ENCODE results near the gene HIVEP2. TPM values are rescaled to one million over a fixed set of nuclear protein-coding genes. Genes with fewer than 3 reads are reported as not detected.

Gene HIVEP2
- total and polyA plus RNA-seq, 2 of the 4 experiments (the other 2 are of a cell fraction): 4.3 to 11.3 TPM

DNA sequence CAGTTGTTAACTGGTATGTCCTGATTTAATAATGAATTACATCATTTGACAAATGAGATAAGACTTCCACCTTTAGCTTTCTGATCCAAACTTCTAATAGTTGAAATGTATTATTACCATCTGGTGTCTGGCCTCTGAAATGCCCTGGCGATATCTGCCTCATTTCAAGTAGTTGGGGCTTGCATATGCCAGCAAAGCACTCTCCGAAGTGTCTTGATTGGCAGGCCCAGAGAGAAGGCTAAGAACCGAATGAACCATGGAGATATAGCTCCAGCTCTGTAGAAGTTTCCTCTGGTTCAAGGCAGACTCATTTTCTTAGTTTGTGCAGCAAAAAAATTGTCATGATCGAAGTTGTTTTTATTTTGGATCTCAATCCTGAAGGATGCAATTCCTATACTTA, 13.4 kb upstream of the HIVEP2 start:
- Histone ChIP-seq H3K56ac (ENCODE audit: extremely low read depth, insufficient read depth, low read length) (no peak overlapping the region), H4K20me1 (ENCODE audit: insufficient read depth, low read length) (no peaks in the 10 kb centered on the region), H3K4me1 (ENCODE audit: control insufficient read depth, insufficient read depth, low read length) (no peaks in the 10 kb centered on the region), H3K23ac (ENCODE audit: low read depth, low read length) (no peak overlapping the region), H2AFZ (replicated peaks; ENCODE audit: low read length, poor library complexity) (no peak overlapping the region), H3K9me1 (ENCODE audit: insufficient read depth, low read length) (no peaks in the 10 kb centered on the region), H4K5ac (ENCODE audit: low read depth, low read length) (no peak overlapping the region), H2BK120ac (ENCODE audit: low read depth, low read length) (no peak overlapping the region), H3K14ac (replicated peaks; ENCODE audit: low read depth, low read length) (no peak overlapping the region), H2BK15ac (ENCODE audit: low read depth, low read length) (no peak overlapping the region), H3K9ac (ENCODE audit: low read depth, low read length) (no peak overlapping the region), H3K9me3 (ENCODE audit: control insufficient read depth, insufficient read depth, low read length) (no peaks in the 10 kb centered on the region), H3K18ac (ENCODE audit: low read depth, low read length) (no peak overlapping the region), H3K79me1 (ENCODE audit: low read depth in 1 of 2, low read length in 2 of 2) (no peaks in the 10 kb centered on the region), H2AK5ac (ENCODE audit: low read depth, low read length) (no peak overlapping the region), H3K4me3 (ENCODE audit: insufficient read depth, low read depth, low read length) (no peak overlapping the region), H3K27me3 (ENCODE audit: control insufficient read depth, insufficient read depth, low read length) (no peaks in the 10 kb centered on the region), H3K36me3 (ENCODE audit: control insufficient read depth, insufficient read depth, low read length) (no peaks in the 10 kb centered on the region), H2BK5ac (ENCODE audit: low read depth, low read length, poor library complexity, severe bottlenecking) (no peak overlapping the region), H4K8ac (ENCODE audit: low read depth in 2 of 2, low read length in 2 of 2) (no peak overlapping the region), H4K91ac (ENCODE audit: insufficient read depth, low read depth, low read length) (no peak overlapping the region), H3K4ac (ENCODE audit: low read depth, low read length) (no peak overlapping the region), H2BK20ac (ENCODE audit: low read depth, low read length) (no peak overlapping the region), H3K27ac (ENCODE audit: insufficient read depth, low read length) (no peak overlapping the region), H3K4me2 (ENCODE audit: low read depth, low read length) (no peak overlapping the region), H2AK9ac (replicated peaks; ENCODE audit: low read depth, low read length, poor library complexity) (no peak overlapping the region)
- dilution Hi-C loops (cut with HindIII; ENCODE audit: low sequenced_read_pairs, unreplicated experiment): no loop called here
- ChIA-PET POLR2A (ENCODE audit: unreplicated experiment) (no interaction called here), CTCF (no interaction called here)
- TF ChIP-seq RCOR1 (IDR thresholded peaks at IDR 0.05; ENCODE audit: insufficient replicate concordance, low read length): no peak
- no peak for TF ChIP-seq NFE2L2 (IDR thresholded peaks at IDR 0.05; ENCODE audit: low read depth, low read length)
- TF ChIP-seq RFX5 (IDR thresholded peaks at IDR 0.05; ENCODE audit: low read depth, low read length): no peak
- no peak for TF ChIP-seq CHD1 (IDR thresholded peaks at IDR 0.05; ENCODE audit: low read depth, low read length)
- TF ChIP-seq SMC3 (IDR thresholded peaks at IDR 0.05; ENCODE audit: low read depth, low read length): no peak
- no peak for TF ChIP-seq CEBPB (IDR thresholded peaks at IDR 0.05; ENCODE audit: low read depth, low read length)
- no peak for TF ChIP-seq BHLHE40 (IDR thresholded peaks at IDR 0.05; ENCODE audit: low read depth, low read length)
- no peak for TF ChIP-seq MXI1 (IDR thresholded peaks at IDR 0.05; ENCODE audit: borderline replicate concordance, low read depth, low read length)
- TF ChIP-seq MAFK (IDR thresholded peaks at IDR 0.05; ENCODE audit: low read depth, low read length): no peak
- TF ChIP-seq MAZ (IDR thresholded peaks at IDR 0.05; ENCODE audit: borderline replicate concordance, low read depth, low read length): no peak
- TF ChIP-seq POLR2A (IDR thresholded peaks at IDR 0.05; ENCODE audit: low read depth, low read length): no peak
- TF ChIP-seq FOS (IDR thresholded peaks at IDR 0.05; ENCODE audit: low read depth, low read length): no peak
- no peak for TF ChIP-seq RAD21 (IDR thresholded peaks at IDR 0.05; ENCODE audit: low read length)
- TF ChIP-seq, protein P1, sequence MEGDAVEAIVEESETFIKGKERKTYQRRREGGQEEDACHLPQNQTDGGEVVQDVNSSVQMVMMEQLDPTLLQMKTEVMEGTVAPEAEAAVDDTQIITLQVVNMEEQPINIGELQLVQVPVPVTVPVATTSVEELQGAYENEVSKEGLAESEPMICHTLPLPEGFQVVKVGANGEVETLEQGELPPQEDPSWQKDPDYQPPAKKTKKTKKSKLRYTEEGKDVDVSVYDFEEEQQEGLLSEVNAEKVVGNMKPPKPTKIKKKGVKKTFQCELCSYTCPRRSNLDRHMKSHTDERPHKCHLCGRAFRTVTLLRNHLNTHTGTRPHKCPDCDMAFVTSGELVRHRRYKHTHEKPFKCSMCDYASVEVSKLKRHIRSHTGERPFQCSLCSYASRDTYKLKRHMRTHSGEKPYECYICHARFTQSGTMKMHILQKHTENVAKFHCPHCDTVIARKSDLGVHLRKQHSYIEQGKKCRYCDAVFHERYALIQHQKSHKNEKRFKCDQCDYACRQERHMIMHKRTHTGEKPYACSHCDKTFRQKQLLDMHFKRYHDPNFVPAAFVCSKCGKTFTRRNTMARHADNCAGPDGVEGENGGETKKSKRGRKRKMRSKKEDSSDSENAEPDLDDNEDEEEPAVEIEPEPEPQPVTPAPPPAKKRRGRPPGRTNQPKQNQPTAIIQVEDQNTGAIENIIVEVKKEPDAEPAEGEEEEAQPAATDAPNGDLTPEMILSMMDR (conservative IDR thresholded peaks at IDR 0.05; ENCODE audit: low read depth, low read length): no peak
- no peak for TF ChIP-seq ELK1 (IDR thresholded peaks at IDR 0.05; ENCODE audit: borderline replicate concordance, low read depth, low read length)
- TF ChIP-seq USF2 (IDR thresholded peaks at IDR 0.05; ENCODE audit: low read depth, low read length): no peak
- intact Hi-C loops (cut with micrococcal nuclease): no loop called here
- in situ Hi-C loops (cut with MboI; ENCODE audit: low sequenced_read_pairs): no loop called here
- DNase-seq: no peak
- ATAC-seq (ENCODE audit: low read depth): no peak
- no TSS peak for BruUV-seq (replicated peaks)
- WGBS, 2 experiments (ENCODE audit: extremely low coverage in 2 of 2, insufficient read length in 1 of 2): no CpG with 5 or more reads among the region's 4 CpGs
